HG03342 (cell line): Measurements from ENCODE around the gene ZFR2.
"Not testable (repeated sequence)": the region's sequence is repeated elsewhere in the genome, so short reads cannot be mapped to it uniquely, and the experiment has no call there.

Experiments used
- ATAC-seq: cut with Tn5 transposase; IDR thresholded peaks from one replicate; pipeline ENCODE4 v1.9.1; 2021; ENCODE audit warnings: mild to moderate bottlenecking, moderate library complexity; ENCODE audit not compliant: unreplicated experiment

Gene ZFR2

DNA sequence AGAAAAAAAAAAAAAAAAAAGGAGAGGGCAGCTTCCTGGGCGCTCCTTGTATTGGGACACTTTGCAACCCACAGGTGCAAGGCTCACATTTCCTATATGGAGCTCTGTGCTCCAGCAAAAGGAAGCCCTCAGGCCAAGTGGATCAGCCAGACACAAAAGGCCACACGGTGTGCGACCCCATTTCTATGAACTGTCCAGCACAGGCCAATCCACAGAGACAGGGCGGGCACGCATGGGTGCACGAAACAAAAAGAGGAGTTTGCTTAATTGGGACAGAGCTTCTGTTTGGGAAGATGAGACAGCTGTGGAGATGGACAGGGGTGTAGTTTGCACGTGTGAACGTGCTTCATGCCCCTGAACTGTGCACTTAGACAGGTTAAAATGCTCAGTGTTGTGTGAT lies 51.1 kb downstream of the ZFR2 start:
- no peak for ATAC-seq

DNA sequence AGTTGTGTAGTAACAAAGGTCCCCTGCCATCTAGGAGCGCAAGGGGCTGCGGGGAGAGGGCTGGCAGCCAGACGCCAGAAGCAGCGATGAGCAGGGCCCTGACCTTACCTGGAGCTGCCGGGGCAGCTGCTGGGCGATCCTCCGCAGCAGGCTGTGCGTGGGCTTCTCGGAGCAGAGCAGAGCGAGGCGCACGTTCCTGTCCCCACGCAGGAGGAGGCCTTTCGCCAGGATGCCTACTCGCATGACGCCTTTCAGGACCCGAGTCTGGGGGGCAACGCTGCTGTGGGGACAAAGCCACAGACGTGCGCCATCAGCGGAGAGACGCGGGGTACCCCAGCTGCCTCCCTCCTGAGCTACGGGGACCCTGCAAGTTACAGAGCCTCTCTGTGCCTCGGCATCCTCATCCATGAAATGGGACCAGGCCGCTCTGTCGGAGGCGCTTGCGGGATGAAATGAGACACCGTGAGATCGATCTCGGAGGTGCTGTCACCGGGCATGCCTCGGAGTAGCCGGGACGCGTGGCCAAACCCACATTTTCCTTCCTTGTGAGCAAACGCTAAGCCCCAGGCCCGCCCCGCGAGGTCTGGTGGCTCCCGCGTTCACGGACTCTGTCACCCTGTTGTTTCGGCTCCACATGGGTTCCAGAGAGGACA lies 52.1 kb downstream of the ZFR2 start:
- no peak for ATAC-seq

DNA sequence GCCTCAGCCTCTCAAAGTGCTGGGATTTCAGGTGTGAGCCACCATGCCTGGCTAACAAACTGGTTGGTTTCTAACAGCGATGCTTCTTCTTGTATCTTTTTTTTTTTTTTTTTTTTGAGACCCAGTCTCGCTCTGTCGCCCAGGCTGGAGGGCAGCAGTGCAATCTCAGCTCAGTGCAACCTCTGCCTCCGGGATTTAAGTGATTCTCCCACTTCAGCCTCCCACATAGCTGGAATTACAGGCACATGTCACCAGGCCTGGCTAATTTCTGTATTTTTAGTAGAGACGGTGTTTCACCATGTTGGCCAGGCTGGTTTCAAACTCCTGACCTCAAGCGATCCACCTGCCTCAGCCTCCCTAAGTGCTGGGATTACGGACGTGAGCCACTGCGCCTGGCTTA lies 52.7 kb downstream of the ZFR2 start:
- not testable (repeated sequence) for ATAC-seq

DNA sequence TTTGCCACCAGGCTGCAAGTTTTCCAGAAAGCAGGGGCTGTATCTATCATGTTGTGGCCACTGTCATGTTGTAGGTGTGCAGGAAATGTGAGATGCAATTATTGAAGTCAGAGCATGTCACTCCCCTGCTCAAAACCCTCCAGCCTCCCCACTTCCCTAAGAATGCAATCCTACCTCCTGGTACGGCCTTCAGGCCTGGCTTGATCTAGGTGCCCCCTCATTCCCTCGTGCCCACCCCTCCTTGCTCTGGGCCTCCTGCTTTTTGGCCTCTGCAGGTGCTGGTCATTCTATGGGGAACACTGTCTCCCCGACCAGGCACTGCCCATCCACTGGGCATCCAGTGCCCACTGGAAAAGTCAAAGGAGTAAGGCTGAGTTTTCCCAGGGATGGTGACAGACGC lies 54.2 kb downstream of the ZFR2 start:
- no peak for ATAC-seq

DNA sequence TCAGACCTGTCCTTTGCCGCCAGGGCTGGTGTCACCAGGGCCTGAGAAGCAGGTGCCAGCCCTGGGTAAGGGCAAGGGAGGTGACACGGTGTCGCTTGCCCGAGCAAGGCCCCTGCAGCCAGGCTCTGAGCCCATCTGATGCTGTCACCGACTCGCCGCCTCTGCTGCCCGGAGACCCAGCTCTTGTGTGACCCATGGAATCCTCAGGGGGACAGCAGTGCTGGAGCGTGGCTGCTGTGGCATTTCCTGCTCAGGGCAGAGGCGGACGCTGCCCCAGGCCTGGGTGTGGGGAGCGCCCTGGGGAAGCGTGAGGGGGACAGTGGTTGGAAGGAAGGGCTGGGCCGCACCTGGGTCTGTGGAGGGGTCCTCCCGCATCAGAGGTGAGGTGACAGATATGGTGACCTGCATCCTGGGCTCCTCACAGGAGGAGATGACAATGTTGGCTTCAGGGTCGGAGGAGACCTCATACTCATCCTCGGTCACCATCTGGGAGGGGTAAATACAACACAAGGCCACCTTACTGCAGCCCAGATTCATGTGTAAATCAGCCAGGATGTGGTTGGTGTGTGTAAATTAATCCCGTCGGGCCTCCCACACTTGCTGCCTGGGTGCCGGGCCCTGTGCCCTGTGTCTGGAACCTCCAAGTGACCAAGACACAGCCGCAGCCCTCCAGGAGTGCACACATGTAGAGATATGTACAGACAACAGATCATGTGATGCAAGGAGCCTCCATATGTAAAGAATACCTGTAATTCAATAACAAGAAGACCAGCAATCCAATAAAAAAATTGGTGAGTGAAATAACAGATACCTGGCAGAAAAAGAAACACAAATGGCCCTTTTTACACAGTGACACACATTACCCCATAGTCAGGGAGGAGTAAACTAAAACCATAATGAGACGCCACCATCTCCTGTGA lies 55.1 kb downstream of the ZFR2 start:
- ATAC-seq = no peak

DNA sequence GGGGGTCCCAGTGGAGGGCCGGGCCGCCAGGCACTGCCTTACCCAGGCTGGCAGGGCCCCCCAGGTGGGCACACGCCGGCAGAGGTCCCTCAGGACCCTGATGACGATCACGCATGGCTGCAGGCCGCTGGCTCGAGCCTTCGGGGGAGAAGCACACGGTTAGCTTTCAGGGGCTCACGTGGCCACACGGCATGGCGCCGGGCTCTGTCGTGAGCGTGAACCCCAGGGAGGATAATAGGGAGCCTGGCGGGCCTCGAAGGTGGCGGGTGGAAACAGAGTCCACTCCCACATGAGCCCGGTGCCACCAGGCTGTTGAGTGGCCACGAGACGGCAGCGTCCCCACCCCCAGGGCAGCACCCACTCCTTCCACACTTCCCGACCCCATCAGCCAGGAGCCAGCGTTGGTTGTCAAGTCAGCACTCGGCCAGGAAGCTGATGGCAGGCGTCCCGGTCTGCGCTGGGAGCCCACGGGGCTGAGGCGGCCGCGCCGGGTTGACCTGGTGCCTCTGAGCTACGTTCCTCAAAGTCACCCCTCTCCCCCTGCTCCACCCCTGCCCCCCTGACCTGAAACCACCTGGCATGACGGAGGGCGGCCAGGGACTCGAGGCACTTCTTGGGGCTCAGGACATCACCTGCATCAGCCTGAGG lies 58.0 kb downstream of the ZFR2 start:
- ATAC-seq = no peak

DNA sequence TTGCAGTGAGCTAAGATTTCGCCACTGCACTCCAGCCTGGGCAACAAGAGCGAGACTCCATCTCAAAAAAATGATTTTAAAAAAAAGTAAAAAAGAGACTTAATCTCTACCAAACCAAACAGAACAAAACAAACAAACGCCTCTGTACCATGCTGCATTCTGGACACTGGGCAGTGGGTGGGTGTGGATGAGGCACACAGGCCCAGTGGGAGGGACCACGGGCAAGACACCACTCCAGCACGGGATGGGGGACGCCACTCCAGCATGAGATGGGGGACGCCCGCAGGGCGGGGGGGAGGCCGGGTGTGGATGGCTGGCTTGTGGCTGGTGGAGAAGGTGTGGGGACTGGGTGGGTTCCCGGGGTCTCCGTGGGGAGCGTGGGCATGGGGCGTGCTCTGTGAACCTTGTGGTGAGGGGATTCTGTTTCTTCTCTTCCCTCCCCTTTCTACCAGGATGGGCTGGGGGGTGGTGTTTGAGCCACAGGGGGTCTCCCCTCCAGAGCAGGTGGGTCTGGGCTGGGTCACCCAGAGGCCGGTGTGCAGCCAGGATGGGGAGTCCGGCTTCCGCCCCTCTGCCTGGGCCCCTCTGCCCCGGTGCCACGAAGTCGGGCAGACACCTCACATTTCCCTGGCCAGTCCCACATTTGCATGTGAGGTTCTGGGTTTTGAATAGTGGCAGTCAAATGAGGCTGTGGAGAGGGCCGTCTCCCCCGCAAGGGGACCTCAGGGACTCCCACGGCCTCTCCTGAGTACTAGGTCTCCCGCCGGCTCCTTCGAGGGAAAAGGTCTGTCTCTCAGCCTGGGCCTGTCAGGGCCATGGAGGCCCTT lies 58.7 kb downstream of the ZFR2 start:
- no peak for ATAC-seq

DNA sequence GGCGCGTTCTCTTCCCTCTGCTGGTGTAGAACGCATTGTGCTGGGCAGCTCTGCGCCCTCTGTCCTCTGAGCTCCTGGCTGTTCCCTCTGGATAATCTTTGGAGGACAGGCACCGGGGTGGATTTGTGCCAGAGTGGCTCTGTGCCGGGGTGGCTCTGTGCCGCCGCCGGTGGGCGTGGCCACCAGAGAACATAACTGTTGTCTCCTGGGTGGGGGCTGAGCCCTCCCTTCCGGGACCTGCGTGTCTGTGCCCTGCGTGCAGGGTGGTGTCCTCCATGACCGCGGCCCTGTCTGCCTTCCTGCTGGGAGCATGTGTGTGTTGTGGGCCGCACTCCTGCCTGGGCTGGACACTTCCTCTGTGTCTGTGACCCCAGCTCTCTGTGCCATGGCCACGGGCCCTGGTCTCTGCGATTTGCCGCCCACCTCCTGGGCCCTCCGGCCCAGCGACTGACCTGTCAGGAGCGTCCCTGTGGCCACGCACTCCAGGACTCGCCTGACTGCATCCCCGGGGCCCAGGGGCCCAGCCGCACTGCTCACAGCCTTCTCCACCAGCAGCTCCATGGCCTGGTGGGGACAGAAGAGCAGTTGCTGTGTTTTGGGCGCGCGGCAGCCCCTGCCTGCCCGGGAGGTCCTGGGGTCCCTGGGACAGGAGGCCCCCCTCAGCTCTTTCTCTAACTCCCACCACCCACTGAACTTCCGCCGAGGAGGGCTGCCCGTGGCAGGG lies 60.3 kb downstream of the ZFR2 start:
- ATAC-seq = no peak

DNA sequence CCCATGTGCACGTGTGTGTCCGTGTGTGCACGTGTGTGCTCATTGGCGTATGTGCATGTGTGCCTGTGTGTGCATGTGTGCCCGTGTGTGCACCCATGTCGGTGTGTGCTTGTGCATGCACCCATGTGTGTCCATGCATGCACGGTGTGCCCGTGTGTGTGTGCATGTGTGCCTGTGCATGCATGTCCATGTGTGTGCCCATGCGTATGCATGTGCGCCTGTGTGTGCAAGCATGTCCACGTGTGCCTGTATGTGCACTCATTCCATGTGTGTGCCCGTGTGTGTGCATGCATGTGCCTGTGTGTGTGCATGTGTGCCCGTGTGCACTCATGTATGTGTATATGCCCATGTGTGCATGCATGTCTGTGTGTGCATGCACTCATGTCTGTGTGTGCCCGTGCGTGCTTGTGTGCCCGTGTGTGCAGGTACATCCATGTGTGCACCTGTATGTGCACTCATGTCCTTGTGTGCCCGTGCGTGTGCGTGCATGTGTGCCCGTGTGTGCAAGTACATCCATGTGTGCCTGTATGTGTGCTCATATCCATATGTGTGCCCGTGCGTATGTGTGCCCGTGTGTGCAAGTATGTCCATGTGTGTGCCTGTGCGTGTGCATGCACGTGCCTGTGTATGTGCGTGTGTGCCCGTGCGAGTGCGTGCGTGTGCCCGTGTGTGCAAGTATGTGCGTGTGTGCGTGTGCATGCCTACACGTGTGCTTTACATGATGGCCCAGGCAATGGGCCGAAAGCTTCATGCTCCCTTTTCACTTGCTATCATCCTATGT lies 61.1 kb downstream of the ZFR2 start:
- ATAC-seq = no peak

DNA sequence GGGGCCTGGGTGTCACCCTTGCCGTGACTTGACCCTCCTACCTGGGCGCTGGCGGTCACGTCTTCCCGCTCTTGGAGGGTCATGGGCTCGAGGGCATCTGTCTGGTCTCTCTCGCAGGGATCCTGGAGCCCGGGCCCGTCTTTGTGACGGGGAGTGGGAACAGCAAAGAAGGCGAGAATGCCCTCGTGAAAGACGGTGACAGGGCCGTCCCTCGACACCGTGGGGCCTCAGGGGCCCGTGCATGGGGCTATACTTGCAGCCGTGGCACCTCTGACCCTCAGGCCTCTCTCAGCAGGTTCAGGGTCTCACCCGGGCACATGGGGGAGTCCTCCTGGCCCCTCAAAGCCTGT lies 61.7 kb downstream of the ZFR2 start:
- no peak for ATAC-seq

DNA sequence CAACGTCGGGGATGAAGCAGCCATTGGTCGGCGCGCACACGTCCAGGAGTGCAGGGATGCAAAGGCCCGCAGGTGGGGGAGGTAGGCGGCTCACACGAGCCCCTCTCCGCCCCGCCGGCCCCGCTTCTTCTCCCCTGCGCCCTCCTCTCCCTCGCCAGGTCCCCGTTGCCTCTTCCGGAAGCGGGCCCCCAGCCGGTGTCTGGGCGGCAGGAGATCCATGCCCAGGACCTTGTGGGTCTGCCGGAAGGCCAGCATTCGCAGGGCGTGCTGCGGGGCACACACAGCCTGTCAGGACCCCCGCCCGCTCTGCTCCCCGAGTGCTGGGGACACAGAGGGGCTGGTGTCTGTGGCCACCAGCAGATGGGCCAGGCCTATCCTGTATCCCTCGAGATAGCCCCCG lies 63.0 kb downstream of the ZFR2 start:
- ATAC-seq = no peak

DNA sequence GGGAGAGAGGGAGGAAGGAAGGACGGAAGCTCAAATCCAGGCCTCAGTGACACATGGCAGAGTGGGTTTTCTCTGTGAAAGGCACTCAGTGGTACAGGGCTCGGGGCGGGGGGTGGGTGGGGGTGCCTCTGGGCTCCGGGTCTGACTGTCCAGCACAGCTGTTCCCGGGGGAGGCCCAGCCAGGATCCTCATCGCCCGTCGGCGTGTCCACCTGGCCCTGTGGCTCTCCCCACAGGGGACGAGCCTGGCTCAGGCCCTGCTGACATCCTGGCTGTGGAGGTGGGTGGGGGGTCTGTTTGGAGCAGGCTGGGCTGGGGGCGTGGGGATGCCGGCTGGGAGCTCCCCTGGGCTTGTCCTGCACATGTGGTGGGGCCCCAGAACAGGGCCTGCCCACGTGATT lies 64.4 kb downstream of the ZFR2 start:
- ATAC-seq = no peak

DNA sequence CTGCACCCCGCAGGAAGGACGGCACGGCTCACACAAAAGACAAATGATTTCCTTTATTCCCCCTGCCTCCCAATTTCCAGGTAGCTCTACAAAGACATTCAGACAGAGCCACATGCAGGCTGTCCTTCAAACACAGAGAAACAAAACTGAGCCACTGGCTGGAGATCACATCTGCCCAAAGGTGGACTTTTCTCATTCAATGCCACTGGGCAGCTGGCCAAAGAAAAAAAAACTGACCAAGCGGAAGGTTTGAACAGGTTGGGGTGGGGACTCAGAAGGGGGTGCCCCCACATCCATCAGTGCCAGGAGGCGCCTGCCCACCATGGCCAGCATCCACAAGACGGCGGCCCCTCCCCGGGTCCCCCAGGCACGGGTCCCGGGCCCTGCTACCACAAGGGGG lies 64.9 kb downstream of the ZFR2 start:
- no peak for ATAC-seq

DNA sequence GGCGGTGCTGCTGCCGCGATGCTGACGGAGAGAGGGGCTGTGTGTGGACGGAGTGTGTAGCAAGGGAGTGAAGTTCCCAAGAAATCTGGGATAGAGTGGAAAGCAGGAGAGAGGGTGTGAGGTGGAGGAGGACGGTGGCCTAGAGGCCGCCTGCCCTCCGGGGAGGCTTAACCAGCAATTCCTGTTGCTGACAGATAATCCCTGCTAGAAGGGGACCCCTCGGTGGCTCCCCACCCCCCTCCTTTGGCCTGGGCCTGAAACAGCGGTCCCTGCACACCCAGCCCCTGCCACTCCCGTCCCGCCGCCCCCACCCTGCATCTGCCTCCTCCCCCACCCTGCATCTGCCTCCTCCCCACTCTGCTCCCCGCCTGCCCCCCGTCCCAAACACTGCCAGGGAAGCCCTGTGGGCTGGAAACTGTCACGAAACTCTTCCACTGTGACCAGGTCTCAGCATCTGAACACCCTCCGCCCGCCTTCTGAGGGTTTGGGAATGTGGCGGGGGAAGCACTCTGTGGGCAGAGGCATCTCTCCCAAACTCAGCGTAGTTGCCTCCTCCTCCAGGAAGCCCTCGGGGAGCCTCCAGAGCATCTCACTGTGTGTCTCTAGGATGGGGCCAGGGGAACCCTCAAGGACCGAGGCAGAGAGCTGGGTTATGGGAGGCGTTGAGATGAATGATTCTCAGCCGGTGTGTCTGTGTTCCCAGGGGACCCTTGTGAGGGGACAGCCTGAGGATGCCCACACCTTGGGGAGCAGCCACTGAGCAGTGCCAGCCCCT lies 65.5 kb downstream of the ZFR2 start:
- no peak for ATAC-seq

DNA sequence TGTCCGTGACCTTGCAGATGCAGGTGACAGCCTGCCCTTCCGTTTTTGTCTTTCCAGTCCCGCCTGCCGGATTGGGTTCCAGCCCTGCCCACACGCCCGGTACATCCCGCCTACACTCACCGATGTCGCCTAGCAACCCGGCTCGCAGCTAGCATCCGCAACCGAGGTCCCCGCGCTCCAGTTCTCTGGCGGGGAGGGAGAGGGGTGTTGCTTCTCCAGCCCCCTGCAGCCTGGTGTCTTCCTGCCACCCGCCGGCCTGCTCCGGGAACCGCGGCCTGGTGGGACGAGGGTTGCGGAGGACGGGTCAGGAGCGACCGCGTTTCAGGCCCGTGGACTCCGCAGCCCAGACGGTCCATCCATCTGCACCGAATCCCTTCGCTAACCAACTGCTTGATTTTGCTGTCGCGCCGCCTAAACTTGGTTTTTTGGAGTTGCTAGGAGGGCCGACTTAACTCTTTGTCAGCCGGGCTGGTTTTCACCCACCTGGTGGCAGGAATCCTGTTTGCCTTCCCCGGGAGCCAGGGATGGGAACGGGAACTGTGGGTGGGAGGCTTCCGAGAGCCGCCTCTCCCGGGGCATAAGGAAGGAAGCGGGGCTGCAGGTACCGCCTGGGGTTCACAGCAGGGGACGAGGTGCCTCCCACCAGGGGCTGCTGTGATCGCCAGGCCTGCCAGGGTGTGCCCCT lies 67.3 kb downstream of the ZFR2 start:
- ATAC-seq = no peak

DNA sequence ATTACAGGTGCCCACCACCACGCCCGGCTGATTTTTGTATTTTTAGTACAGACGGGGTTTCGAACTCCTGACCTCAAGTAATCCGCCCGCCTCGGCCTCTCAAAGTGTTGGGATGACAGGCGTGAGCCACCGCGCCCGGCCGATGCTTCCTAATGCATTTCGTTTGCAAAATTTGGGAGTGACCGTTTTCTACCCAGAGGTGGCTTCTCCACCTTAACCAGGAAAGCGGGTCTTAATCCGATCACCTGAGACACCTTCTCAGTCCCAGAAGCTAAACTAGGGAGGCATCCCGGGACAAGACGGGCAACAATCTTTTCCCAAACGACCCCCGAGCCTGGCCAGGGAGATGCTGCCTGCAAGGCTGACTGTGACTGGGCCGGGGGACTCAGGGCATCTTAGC lies 67.8 kb downstream of the ZFR2 start:
- no peak for ATAC-seq

DNA sequence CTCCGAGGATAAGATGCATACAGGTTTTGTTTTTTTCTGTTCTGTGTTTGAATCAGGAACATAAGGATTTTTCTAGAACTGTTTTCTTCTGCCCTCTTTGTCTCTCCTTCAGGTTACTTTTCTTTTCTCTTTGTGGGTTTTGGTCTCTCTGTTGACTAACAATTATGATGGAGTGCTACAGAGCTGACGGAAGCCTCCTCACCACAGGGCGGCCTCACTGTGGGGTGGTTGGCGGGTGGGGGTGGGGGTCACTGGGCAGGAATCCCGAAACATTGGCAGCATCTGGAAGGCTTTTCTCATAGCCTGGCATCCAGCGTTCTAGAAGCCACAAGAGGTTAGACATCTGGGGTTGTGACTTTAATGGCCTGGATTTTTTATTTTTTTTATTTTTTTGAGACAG lies 70.7 kb downstream of the ZFR2 start:
- no peak for ATAC-seq

DNA sequence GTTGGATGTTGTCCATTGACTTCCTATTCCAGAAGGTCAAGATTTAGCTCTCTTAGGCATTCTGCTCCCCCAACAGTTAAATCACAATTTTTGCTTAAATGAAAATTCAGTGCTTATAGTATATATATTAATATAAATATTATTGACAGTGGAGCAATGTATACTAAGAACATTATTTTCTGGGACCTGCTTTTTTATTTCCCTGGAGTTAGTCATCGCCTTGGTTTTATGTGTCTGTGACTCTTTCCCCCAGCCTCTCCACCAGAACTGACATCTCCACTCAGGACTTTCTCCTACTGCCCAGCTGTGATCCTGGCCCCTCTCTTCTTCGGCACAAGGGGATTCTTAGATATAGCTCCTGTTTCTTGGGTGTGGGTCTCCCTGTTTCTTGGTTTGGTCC lies 72.5 kb downstream of the ZFR2 start:
- no peak for ATAC-seq
